ENCODE data around the gene C20orf144.

The C20orf144 gene

DNA sequence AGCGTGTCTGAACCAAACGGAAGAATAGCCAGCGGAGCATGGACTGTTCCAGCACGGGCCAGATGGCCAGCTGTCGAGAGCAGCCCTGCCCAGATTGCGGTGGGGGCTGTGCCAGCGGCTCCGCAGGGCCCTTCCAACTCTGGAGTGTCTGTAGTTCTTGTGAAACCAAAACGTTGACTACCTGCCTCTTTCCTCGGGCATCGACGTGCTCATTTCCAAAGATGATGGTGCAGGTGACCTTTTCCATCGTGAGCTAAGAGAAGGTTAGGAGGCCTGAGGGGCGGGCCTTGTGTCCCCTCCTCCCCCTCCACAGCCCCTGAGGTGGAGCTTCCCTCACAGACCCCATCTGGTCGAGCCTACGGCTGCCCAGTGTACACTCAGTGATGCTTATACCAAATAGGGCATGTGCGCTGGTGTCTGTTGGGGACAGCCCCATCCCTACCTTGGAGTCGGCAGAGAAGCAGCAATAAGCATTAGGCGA is 12.9 kb upstream of the C20orf144 start:
- peak in 29 of 51 donors; percentile 12 to 68 (median 34) for DNase-seq

DNA sequence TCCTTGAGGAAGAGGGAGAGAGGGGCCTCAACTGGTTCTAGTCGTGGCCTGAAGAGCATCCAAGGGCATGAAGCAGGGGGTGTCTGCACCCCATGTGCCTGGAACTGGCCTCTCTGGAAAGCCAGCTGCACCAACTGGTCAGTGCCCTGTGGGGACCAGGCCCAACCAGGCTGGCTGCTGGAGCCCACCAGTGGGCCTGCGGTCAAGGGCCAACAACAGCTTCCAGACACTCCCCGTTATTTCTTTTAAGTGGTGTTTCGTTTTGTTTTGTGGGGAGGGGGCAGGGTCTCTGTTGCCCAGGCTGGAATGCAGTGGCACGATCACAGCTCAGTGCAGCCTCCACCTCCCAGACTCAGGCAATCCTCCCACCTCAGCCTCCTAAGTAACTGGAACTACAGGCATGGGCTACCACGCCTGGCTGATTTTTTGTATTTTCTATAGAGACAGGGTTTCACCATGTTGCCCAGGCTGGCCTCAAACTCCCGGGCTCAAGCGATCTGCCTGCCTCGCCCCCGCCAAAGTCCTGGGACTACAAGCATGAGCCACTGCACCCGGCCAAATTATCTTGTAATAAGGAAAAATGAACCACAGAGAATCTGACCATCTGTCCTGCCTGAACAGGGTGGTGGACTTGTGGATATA is 11.9 kb upstream of the C20orf144 start:
- no peak for DNase-seq

DNA sequence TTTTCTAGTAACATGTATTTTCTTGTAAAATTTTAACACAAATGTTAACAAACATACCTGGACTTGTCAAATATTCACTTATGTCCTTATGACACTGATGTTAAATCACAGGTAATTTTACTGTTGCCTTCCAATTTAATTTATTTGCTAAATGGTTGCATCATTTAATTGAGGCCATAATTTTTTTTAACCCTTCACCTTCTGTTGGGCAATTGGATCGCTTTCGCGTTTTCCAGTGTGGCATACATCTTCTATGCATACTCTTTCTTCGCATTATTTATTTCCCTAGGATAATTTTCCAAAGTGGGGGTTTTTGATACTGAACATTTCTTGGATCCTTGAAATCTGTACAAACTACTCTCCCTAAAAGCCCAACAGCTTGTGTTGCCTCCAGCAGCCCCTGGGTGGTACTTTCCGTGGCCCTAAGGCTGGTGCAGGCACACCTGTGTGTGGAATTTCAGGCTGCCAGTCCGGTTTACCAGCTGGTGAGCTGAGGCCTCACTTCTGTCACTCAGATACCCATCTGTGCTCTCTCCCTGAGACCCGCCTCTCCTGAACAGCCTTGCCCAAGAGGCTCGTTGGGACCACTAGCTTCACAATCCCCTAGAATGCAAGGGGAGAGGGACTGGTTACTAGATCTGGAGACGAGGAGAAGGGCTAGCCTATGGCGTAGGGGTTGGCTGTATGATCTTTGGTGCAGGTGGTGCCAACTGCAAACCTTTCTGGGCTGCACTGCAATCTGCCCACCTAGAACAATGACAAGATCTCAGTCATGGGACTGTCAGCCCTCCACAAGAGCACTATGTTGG is 11.2 kb upstream of the C20orf144 start:
- DNase-seq: no peak

DNA sequence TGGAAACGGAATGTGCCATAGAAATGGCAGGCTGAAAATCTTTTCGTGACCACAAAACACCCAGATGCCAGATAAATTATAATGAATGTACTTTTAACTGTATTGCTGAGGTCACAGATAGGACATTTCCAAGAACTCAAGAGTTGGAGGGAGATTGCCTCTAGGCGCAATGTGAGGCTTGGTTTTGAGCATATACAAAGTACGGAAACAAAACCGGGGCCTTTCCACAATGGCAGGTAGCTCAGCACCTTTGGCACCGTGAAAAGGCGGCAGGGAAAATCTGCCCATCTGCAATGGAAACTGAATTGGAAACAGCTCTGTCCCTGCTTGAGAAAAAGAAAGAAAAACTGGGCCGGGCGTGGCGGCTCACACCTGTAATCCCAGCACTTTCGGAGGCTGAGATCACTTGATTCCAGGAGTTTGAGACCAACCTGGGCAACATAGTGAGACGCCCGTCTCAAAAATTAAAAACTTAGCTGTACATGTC is 10.5 kb upstream of the C20orf144 start:
- DNase-seq: no peak

DNA sequence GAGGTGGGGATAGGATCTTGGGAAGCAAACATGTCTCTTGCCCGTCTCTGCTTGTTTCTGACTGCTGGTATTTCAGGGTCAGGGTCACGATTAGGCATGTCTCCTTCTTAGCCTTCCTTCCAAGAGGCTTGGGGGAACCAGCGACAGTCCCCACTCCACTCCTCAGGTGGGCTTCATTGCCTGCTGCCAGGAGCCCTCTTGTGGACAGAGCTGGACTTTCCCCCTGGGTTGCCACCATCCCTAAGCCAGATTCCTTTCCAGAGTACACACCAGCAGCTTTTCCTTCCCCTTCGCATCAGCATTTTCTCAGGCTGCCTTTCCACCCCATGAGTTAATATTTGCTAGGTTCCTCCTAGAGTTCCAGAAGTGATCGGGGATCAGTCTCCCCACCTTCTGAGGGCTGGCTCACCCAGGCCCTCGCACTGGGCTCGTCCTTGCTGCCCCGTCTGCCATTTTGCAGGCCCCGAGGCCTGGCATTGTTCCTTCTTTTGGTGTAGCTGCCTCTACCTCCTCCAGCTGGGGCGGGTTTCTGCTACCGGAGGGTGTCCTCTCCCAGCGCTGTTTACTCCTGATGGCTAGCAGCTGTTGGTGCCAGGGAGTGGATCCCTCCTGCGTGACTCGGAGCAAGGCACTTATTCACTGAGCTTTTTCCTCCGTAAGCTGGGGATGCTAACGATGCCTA is 8.8 kb upstream of the C20orf144 start:
- DNase-seq: peak in 42 of 51 donors; percentile 8 to 77 (median 43)

DNA sequence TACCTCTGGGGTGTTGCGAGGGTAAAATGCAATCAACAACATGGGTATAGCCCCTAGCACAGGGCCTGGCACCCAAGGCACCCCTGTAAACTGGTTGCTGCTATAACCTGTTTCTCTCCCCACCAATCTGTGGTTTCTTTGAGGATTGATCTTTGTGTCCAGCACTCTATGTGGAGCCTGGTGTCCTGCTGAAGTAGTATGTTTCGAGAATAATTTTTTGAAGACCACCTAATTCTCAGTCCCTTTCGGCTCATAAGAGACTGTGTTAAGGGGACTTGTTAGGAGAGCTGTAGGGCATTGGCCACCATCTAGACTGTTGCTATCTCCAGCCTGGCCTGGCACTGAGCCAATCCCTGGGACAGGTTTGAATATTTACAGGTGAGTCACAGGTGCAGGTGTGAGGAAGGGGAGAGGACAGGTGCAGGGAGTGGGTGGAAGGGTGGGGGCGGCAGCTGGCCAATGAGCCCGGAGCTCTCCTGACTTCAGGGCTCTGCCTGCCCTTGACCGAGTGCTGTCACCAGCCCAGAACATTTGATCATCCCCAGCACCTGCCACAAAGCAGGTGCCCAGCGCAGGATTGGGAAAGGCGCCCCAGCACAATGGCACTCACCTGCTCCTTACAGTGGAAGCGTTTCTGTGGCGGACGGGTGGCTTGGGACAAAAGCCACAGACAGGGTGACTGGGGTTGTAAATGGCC is 8.1 kb upstream of the C20orf144 start:
- no peak for DNase-seq

DNA sequence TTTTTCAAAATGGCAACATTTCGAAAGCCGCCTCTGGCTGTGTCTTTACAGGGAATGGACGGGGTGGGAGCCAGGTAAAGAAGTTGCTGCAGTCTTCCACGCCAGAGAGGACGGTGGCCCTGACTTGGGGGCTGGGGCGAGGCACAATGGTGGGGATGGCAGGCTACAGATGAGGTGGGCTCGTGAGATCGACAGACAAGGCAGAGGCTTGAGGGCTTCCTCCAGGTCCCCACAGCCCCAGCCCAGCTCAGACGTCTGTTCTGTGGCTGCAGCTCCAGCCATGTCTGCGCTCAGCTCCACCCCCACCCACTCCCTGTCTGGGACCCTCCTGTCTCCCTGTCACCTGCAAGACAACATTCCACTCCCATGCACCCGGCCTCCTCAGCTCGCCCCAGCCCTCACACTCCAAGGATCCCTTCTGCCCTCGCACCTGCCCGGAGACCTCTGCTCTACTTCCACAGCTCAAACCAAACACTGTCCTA is 7.4 kb upstream of the C20orf144 start:
- DNase-seq: no peak

DNA sequence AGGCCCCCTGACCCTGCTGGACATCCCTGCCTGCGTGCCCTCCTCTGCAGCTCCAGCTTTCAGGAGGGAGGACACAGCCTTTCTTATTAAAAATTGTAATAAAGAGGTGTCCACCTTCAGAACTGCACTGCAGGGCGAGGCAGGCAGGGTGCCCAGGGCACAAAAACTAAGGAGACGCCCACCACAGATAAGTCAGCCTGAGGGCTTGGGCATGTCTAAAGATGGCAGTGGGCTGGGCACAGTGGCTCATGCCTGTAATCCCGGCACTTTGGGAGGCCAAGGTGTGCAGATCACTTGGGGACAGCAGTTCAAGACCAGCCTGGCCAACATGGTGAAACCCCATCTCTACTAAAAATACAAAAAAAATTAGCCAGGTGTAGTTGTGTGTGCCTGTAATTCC is 7.0 kb upstream of the C20orf144 start:
- DNase-seq: no peak

DNA sequence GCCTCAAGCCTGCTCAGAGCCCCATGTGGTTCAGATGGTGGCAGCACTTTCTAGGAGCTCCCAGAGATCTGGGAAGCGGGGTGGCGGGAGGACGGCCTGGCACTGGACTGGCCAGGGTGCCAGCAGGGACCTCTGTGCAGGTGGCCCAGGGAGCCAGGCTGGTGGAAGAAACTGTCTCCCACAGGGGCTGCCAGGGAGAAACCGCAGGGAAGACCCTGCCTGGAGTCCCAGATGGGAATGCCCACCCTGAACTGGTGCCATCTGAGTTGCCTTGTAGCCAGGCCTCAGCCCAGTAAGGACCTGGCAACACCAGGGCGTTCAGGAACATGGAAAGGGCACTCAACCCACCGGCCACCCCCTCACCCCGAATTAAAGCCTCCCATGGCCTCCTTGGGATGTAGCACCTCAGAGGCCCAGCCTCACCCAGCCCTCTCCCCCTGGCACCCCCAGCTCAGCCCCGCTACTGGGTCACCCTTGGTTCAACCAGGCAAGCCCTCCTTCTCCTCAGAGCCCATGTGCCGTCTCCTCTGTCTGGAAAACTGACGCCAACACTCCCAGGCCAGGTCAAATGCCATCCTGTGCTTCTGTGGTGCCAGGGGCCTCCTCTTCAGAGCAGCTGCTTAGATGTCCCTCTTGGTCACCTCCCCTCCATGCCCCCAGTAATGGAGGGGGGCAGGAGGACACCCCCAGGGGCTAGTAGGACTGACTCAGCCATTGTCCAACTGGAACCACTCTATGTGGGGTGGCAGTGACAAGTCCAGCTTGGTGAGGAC is 5.9 kb upstream of the C20orf144 start:
- DNase-seq: no peak

DNA sequence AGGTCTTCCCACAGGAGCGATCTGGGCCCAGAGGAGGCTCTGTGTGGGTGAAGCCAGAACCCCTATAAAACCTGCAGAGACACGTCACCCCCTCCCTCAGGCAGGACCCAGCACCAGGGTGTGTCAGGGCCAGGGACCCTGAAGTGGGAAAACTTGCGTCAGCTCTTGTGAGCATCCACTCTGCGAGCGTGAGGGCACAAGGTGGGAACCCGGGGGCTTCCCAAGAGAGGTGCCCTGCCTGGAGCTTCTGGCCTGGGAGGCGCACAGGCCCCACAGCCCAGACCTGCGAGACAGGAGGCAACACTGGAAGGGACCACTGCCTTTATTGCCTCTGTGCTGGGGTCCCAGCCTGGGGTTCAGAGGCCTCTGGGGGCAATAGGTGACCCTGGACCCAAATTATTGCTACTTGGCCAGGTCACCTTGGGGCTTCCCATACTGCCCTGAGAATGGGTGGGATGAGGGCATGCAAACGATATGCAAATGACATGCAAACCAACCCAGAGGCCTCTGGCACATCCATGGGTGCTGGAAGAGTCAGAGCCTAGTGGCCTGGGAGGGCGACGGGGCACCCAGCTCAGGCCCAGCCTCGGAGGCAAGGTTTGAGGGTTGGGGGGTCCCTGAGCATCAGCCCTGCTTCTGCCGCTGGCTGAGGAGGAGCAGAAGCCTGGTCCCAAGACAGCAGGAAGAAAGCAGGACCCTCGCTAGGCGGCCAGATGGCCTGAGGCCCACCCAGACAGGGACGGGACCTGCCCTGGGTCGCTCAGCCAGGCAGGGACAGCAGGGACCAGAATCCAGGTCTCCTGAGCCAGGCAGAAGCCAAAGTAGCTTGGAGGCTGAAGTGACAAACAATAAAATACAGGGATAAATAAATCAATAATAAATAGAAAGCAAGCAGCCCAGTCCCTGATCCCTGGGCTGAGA is 5.1 kb upstream of the C20orf144 start:
- DNase-seq: no peak

DNA sequence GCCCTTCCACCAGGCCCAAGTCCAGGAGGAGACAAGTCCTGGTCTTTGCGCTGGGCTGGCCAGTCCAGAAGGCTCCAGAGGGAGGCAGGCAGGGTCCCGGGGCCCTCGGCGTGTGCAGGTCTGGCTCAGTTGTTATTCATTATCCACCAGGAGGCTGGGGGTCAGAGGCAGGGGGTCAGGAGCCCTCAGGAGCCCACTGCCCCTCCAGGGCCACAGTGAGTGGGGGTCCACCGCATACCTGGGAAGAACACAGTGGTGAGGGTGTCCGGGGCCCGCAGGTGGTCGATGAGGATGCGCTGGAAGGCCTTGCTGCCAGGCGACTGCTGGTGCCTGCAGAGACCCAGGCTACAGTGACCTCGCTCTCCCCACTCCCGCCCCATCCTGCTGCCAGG is 4.4 kb upstream of the C20orf144 start:
- DNase-seq: no peak

DNA sequence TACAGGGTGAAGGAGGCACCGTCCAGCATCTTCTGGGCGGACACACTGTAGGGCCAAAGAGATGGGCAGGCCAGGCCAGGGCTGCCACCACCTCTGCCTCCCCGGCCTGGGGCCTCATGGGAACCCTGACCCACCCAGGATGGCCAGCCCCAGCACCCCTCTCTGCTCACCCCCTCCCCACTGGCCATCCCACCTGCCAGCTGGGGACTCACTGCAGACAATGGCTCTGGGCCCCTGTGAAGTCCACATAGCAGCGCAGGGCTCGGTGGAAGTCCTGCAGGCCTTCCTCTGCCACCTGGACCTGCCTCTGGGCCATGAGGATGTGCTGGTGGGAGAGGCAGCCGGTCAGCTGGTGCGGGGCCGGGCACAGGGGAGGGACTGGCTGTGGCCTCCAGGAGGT is 3.6 kb upstream of the C20orf144 start:
- DNase-seq: no peak

DNA sequence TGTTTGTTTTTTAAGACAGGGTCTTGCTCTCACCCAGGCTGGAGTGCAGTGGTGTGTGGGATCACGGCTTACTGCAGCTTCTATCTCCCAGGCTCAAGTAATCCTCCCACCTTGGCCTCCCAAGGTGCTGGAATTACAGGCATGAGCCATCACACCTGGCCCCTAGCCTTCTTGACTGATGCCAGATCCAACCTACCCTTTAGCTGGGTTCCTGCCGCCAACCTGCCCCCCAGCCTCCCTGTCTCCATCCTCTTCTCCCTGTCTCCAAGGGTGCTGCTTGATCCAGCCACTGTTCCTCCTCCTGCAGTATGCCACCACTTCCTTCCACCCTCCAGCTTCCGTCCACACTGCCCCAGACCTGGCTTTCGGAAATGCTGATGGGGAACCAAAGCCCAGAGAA is 3.2 kb upstream of the C20orf144 start:
- DNase-seq: no peak

DNA sequence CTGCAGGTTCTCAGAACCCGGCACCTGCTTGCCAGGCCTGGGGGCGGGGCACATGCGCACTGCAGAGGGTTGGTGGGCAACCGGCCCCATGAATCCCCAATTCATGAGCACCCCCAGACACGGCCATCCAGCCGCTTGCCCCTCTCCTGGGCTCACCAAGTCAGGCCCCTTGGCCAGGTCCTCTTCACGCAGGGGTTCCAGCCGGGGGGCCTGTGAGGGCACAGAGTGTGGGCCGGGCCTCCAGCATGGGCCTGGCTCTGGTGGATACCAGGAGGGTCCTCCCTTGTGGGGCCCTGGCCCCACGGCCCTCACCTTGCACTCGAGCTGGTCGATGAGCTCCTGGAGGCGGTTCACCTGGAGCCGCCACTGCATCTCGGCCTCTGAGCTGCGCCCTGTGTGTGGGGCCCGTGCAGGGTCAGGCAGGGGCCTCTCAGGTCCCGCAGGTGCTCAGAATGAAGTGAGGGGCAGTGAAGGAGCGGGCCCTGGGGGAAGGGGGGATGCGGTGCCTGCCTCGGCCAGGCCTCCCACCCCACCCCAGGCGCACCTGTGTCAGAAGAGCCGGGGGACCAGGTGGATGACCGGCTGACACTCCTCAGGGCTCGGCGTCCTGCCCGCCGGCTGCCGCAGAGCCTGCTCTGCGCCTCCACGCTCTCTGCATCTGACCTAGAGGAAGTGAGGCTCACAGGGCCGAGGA is 2.6 kb upstream of the C20orf144 start:
- no peak for DNase-seq

DNA sequence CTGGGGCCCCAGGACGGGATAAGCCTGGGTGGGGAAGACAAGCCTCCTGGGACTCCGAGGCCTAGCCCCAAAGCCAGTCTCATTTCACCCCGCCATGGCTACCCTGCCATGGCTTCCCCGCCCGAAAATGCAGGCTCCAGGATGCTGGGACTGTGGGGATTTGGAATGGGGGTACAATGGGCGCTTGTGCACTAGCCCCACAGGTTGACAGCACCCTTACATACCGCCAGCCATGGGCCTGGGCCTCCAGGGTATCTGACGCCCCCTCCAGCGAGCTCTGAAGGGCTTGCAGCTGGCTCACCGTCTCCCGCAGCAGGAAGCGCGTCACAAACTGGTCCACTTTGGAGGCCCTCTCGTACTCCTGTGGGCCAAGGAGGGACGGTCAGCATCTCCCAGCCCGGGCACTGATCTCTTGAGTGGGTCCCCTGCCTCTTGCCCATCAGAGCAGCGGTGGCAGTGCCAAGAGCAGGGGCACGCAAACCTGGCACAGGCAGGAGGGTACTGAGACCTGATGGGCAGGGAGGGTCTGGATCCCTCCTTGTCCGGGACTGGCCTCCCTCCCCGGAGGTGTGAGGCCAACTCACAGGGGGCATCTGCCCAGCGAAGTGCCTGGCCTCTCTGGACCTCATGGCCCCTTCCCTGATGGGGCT is 2.0 kb upstream of the C20orf144 start:
- no peak for DNase-seq

DNA sequence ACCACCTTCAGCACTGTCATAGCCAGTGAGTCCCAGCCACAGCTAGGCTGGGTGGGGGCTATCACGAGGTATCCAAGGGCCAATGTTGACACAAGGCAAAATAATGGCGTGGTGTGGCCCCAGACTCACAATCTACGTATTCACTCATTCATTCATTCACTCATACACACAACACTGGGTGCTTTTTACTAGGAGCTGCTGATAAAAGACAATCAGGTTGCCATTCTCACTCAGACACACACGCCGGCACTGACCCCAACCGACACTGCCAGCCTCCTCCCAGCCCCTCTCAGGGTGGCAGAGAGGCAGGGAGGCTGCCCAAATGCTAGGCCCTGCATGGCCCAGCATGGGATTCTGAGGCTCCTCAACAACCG is 1.5 kb upstream of the C20orf144 start:
- DNase-seq: no peak

DNA sequence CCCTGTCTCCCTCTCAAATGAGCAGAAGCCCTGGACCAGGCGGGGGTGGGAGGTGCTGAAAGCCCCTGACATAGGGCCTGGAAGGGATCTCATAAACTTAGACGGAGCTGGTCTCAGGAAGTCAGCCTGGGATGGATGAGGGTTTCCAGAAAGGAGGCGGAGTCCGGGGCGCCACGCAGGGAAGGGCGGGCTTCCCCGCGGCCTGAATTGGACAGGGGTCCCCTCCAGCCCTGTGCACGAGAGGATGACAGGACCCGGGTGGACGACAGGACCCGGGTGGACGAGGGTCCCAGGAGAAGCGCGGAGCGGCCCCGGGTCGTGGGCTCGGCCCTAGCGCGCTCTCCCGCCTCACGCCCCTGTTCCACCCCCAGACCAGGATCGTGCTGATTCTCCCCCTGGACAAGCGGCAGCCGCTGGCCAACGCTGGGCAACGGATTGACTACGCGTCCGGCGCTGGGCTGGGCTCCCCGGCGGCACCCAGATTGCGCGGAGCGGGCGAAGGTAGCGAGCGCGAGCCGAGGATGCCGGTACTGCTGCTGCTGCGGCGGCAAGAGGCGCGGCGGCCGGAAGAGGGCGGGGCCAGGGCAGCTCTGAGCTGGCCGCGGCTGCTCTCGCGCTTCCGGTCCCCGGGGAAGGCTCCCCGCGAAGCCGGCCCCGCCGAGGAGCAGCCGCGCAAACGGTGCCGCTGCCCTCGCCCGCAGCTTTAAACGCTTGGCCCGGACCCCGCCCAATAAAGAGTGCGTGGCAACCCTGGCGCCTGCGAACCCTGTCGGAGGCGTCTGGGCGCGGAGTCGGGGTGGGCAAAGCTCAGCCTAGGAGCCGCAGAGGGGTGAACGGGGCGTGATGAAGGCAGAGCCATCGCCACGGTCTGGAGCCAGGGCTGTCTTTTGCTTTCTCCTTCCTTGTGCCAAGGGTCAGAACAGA is 1.3 kb downstream of the C20orf144 start:
- peak in 49 of 51 donors; percentile 26 to 86 (median 64) for DNase-seq
